LNCAP (cell line): ENCODE results near the gene PNRC2.

Source experiments
- CTCF ChIP-seq: fragments of 450-650 bp; IDR thresholded peaks from 2 replicates; pipeline ENCODE4 v1.5.1; 2017; ENCODE audit warnings: mild to moderate bottlenecking

PNRC2 gene

GRCh38 chr1:23958810-23959460 is 693 bp upstream of the PNRC2 start:
- TF ChIP-seq CTCF: no peak

GRCh38 chr1:23960291-23961020 is 828 bp downstream of the PNRC2 start:
- TF ChIP-seq CTCF: no peak

GRCh38 chr1:23963617-23964234 is 4.1 kb downstream of the PNRC2 start:
- TF ChIP-seq CTCF: no peak

GRCh38 chr1:23964235-23964668 is 4.6 kb downstream of the PNRC2 start:
- TF ChIP-seq CTCF: no peak

GRCh38 chr1:23964790-23965740 is 5.4 kb downstream of the PNRC2 start:
- no peak for TF ChIP-seq CTCF

GRCh38 chr1:23966973-23967493 is 7.4 kb downstream of the PNRC2 start:
- TF ChIP-seq CTCF: no peak

GRCh38 chr1:23967871-23968270 is 8.2 kb downstream of the PNRC2 start:
- TF ChIP-seq CTCF: no peak
